GM18519 (cell line): ENCODE data around the gene HOOK1.
"Not testable (repeated sequence)": the region's sequence is repeated elsewhere in the genome, so short reads cannot be mapped to it uniquely, and the experiment has no call there.

Experiments used
- ATAC-seq: cut with Tn5 transposase; IDR thresholded peaks from one replicate; pipeline ENCODE4 v1.9.1; 2021; ENCODE audit warnings: mild to moderate bottlenecking, moderate library complexity; ENCODE audit not compliant: unreplicated experiment, low FRiP score

The HOOK1 gene

GRCh38 chr1:59819566-59820438, 5.1 kb downstream of the HOOK1 start:
- no peak for ATAC-seq

- no peak for ATAC-seq
These were observed 12.4 kb downstream of the HOOK1 start for GRCh38 chr1:59827055-59827643.

- ATAC-seq, result no peak
These were observed 13.4 kb downstream of the HOOK1 start for GRCh38 chr1:59828160-59828559.

- no peak for ATAC-seq
These were observed 16.8 kb downstream of the HOOK1 start for GRCh38 chr1:59831529-59831928.

- no peak for ATAC-seq
These were observed 18.3 kb downstream of the HOOK1 start for GRCh38 chr1:59833022-59833421.

- ATAC-seq, result no peak
These were observed 19.2 kb downstream of the HOOK1 start for GRCh38 chr1:59833991-59834390.

GRCh38 chr1:59837857-59838256, 23.1 kb downstream of the HOOK1 start:
- not testable (repeated sequence) for ATAC-seq

GRCh38 chr1:59845091-59845490, 30.3 kb downstream of the HOOK1 start:
- ATAC-seq, result no peak

GRCh38 chr1:59846209-59846894, 31.6 kb downstream of the HOOK1 start:
- no peak for ATAC-seq

GRCh38 chr1:59846895-59847282, 32.1 kb downstream of the HOOK1 start:
- no peak for ATAC-seq

- no peak for ATAC-seq
These were observed 37.4 kb downstream of the HOOK1 start for GRCh38 chr1:59852117-59852516.

GRCh38 chr1:59855297-59855696, 40.5 kb downstream of the HOOK1 start:
- ATAC-seq, result not testable (repeated sequence)

- ATAC-seq, result no peak
These were observed 42.1 kb downstream of the HOOK1 start for GRCh38 chr1:59856725-59857338.

GRCh38 chr1:59857679-59858354, 43.1 kb downstream of the HOOK1 start:
- ATAC-seq, result no peak

GRCh38 chr1:59866462-59866861, 51.7 kb downstream of the HOOK1 start:
- ATAC-seq, result no peak

- ATAC-seq, result no peak
These were observed 57.0 kb downstream of the HOOK1 start for GRCh38 chr1:59871746-59872145.

GRCh38 chr1:59877108-59877682, 62.4 kb downstream of the HOOK1 start:
- ATAC-seq, result no peak

- ATAC-seq, result no peak
These were observed 63.6 kb downstream of the HOOK1 start for GRCh38 chr1:59878370-59878769.

GRCh38 chr1:59879574-59879973, 64.8 kb downstream of the HOOK1 start:
- ATAC-seq, result peak; percentile 62

GRCh38 chr1:59879996-59880505, 65.3 kb downstream of the HOOK1 start:
- ATAC-seq, result no peak
